NCI-H446 (cell line): ENCODE measurements around the gene CDH22.

Experiments
- DNase-seq, 2 experiments: peaks; one replicate each; lab custom pipeline; 2025; lab: John Stamatoyannopoulos, UW

Gene CDH22

GRCh38 chr20:46308258-46309157, at the start of gene CDH22:
Gene CDH22 (minus strand): TSS chr20:46308498. CDS start chr20:46251294, 57,204 bp downstream.
- peak in 1 of 2 experiments; percentile 19 for DNase-seq

- DNase-seq: no peak
These were observed 48.8 kb upstream of the CDH22 start for GRCh38 chr20:46357030-46357514.

DNA sequence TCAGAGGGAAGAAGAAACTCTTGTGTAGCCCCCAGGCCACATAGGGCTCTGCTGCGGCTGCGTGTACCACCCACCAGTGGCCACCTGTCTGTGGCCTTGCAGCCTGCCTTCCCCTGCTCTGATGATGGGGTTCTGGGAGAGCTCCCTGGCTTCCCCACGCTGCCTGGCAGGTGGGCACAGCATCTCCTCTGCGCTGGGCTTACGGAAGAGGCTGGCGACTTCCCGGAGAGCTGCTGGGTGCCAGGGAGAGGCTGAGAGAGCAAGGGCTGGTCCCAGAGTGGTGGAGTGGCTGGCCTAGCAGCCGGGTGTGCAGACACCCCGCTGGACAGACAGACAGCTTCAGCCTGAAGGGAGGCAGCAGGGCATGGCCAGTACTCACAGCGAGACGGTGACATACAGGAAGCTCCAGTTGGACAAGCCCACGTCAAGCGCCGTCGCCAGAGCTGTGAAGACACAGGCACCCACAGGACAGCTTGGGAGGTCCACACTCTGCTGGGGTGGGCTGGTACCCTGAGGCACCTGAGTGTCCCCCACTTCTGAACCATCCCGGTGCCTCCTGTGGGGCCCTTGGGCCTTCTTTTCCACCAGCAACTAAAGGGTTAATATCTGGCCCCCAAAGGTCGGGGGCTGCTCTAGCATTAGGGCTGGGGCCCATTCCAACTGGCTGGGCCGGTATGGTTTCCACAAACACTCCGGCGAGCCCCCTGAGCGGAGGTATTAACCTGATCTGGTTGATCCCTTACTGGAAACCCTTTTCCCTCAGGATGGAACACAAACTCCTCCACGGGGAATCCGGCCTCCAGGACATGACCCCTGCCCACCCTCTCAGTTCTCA, 48.1 kb upstream of the CDH22 start:
- no peak for DNase-seq

GRCh38 chr20:46355778-46356177, 47.5 kb upstream of the CDH22 start:
- no peak for DNase-seq

- DNase-seq: no peak
These were observed 46.8 kb upstream of the CDH22 start for GRCh38 chr20:46354920-46355654.

DNA sequence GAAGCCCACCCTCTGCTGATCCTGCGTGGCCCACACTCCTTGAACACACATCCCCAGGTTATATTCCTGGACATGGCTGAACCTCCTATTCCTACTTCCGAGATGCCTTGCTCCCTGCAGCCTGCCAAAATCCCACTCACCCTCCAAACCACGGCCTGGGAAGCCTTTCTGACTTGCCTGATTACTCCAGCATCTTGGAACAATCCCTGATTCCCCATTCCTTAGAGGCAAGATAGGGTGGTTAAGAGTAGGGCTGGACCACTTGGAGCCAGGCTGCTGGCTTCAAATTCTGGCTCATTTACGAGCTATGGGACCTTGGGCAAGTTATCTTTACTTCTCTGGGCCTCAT, 45.9 kb upstream of the CDH22 start:
- no peak for DNase-seq

GRCh38 chr20:46353500-46354206, 45.4 kb upstream of the CDH22 start:
- DNase-seq: no peak

- DNase-seq: no peak
These were observed 44.2 kb upstream of the CDH22 start for GRCh38 chr20:46352370-46352938.

GRCh38 chr20:46351357-46352058, 43.2 kb upstream of the CDH22 start:
- DNase-seq: no peak

- no peak for DNase-seq
These were observed 42.6 kb upstream of the CDH22 start for GRCh38 chr20:46350986-46351267.

GRCh38 chr20:46350201-46350985, 42.1 kb upstream of the CDH22 start:
- DNase-seq: no peak

DNA sequence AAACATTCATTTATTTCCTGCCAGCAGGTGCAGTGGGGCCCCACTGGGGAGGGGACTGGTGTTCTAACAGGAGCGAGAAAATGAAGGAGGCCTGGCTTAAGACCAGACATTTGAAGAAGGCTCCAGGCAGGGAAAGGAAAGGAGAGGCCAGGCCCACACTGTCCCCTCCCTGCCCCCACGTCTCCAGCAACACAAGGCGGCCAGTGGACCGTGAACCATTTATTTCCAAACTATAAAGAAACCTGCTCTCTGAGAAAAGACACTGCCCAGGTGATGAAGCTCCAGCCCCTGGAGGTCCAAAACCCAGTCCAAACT, 41.4 kb upstream of the CDH22 start:
- no peak for DNase-seq

DNA sequence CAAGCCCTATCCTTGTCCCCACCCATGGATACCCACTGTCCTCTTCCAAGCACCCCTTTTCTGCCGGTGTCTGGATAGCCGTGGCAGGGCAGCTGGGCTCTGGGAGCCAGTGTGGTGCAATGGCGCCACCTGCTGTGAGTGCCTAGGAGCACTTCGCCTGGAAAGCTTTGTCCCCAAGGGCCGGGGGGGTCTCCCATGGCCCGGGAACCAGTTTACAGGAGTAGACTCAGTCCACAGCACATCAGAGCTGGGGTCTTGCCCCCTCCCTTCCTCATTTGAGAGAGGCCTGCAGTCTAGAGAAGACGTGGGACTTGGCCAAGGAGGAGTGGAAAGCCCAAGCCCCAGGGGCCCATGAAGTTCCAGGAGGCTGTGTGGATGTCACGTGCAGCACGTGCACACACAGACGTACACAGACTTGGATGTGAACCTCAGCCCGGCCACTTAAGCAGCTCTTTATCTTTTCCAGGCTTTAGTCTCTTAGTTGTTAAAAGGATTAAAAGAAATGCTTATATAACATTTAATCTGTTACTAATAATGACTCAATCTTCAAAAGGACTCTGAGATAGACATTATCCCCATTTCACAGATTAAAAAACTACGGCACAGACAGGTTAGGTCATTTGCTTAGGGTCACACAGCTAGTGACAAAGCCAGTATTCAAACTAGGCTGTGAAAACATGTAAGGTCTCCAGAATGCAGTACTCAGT, 40.9 kb upstream of the CDH22 start:
- DNase-seq: peak; percentile 44 to 70

DNA sequence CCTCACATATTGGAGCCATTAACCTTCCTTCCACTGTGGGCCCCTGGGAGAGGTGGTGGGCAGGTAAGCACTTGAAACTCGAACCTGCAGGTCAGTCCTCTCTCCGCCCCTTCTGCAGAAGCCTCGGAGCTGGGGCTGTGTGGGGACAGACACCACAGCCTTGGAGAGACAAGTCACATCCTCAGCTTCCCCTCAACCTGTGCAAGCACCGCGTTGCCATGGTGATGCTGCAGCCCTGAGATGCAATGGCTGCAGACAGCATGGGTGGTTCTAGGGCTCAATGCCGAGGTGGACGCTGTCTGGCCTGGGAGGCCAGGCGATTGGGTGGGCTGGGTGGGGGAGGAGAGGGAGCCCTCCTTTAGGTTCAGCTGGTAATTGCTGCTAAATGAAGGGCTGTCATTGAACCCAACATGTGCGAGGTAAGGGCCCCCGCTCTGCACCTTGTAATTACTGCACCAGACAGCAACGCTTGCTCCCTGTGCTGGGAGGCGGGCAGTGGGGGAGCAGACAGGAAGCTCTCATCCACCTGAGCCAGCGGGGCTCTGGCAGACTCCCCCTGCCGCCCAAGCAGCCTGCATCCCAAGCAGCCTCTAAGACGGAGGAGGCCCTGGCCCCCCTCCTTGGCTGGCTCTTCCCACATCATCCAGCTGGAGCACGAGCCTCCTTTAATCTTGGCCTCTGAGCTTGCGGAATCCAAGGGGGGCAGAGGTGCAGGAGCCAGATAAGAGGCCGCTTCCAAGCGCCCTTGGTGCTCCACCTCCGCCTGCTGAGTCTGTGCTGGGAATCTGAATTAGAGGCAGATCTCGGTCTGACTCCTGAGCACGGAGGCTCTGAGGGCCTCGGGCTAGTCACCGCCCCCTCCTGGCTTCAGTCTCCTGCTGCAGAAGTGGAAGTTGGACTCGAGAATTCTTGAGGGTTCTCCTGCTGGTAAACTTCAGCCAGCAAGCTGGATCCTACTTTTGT, 39.8 kb upstream of the CDH22 start:
- DNase-seq: peak in 1 of 2 experiments; percentile 9

DNA sequence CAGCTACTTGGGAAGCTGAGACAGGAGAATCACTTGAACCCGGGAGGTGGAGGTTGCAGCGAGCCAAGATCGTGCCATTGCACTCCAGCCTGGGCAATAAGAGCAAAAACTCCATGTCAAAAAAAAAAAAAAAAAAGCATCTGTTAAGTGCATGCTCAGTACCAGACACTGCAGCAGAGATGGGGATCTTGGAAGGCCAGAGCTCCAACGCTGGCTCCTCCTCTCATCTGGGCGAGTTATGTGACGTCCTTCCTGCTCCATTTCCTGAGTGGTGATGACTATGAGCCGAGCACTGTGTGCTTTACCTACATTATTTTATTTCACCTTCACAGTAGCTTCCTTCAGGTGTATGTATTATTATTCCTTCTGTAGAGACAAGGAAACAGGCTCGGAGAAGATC, 38.5 kb upstream of the CDH22 start:
- no peak for DNase-seq

- no peak for DNase-seq
These were observed 36.3 kb upstream of the CDH22 start for GRCh38 chr20:46344488-46345162.

- no peak for DNase-seq
These were observed 35.7 kb upstream of the CDH22 start for GRCh38 chr20:46343975-46344357.
